WTC11 (cell line): ENCODE data around the gene ZNF326. TPM values are rescaled to one million over a fixed set of nuclear protein-coding genes. Genes with fewer than 3 reads are reported as not detected.

ENCODE experiments used
- ATAC-seq: fragments of 200-7000 bp; cut with Tn5 transposase; 2 replicates; pipeline ENCODE4 v1.10.0; 2021; ENCODE audit warnings: mild to moderate bottlenecking, moderate library complexity
- CTCF ChIA-PET: fragments of 300-600 bp; sonication (Branson Sonifier 250); formaldehyde crosslinking; loops from one replicate; lab custom pipeline; 2021; ENCODE audit warnings: antibody characterized with exemption; lab: Charles Lee
- POLR2A ChIA-PET: fragments of 350-600 bp; sonication (Branson Sonifier 250); formaldehyde crosslinking; loops from one replicate; lab custom pipeline; 2021; ENCODE audit warnings: antibody characterized with exemption; lab: Charles Lee
- DNase-seq: peaks from one replicate; pipeline ENCODE4 v3.0.0; 2021; ENCODE audit warnings: low spot score
- H3K27ac Mint-ChIP-seq: 2 replicates; pipeline ENCODE4 v1.8.0; 2021; ENCODE audit warnings: mixed read lengths
- H3K27me3 Mint-ChIP-seq: 2 replicates; pipeline ENCODE4 v1.8.0; 2021; ENCODE audit warnings: low read depth, mild to moderate bottlenecking, moderate library complexity, mixed read lengths
- H3K36me3 Mint-ChIP-seq: 2 replicates; pipeline ENCODE4 v1.8.0; 2021; ENCODE audit warnings: mixed read lengths
- H3K4me1 Mint-ChIP-seq: 2 replicates; pipeline ENCODE4 v1.8.0; 2022; ENCODE audit warnings: mixed read lengths
- H3K4me3 Mint-ChIP-seq: 2 replicates; pipeline ENCODE4 v1.8.0; 2021; ENCODE audit warnings: mild to moderate bottlenecking, moderate library complexity, mixed read lengths
- H3K9me3 Mint-ChIP-seq: 2 replicates; pipeline ENCODE4 v1.8.0; 2021; ENCODE audit warnings: mixed read lengths
- ATF1 ChIP-seq: sonication (generic); formaldehyde crosslinking; IDR thresholded peaks from 2 replicates; pipeline ENCODE4 v1.8.1; 2023; ENCODE audit warnings: mild to moderate bottlenecking, moderate library complexity, missing genetic modification reagents
- CBFB ChIP-seq: sonication (generic); formaldehyde crosslinking; IDR thresholded peaks from 2 replicates; pipeline ENCODE4 v1.8.1; 2022; ENCODE audit warnings: mild to moderate bottlenecking, low read depth, missing genetic modification reagents
- CREB1 ChIP-seq: sonication (generic); formaldehyde crosslinking; IDR thresholded peaks from 2 replicates; pipeline ENCODE4 v1.8.0; 2023; ENCODE audit warnings: mild to moderate bottlenecking, missing genetic modification reagents
- ELF4 ChIP-seq: sonication (generic); formaldehyde crosslinking; IDR thresholded peaks from 2 replicates; pipeline ENCODE4 v1.8.1; 2022; ENCODE audit warnings: low read depth, mild to moderate bottlenecking, moderate library complexity, missing genetic modification reagents
- EMX1 ChIP-seq: fragments of 250-450 bp; sonication (Bioruptor Pico); IDR thresholded peaks from 2 replicates; pipeline ENCODE4 v1.8.0; 2021; ENCODE audit warnings: mild to moderate bottlenecking
- ESRRA ChIP-seq: sonication (generic); formaldehyde crosslinking; IDR thresholded peaks from 2 replicates; pipeline ENCODE4 v1.8.1; 2022; ENCODE audit warnings: mild to moderate bottlenecking, missing genetic modification reagents, borderline replicate concordance
- GTF2I ChIP-seq: fragments of 250-450 bp; sonication (Bioruptor Pico); conservative IDR thresholded peaks from 2 replicates; pipeline ENCODE4 v1.4.0; 2021; ENCODE audit warnings: mild to moderate bottlenecking
- KAT7 ChIP-seq: sonication (generic); formaldehyde crosslinking; IDR thresholded peaks from 2 replicates; pipeline ENCODE4 v1.8.1; 2023; ENCODE audit warnings: missing genetic modification reagents, mild to moderate bottlenecking, borderline replicate concordance
- MXD4 ChIP-seq: fragments of 250-450 bp; sonication (Bioruptor Pico); IDR thresholded peaks from 2 replicates; pipeline ENCODE4 v1.8.0; 2021; ENCODE audit warnings: mild to moderate bottlenecking, moderate library complexity, borderline replicate concordance
- NR1H2 ChIP-seq: sonication (generic); formaldehyde crosslinking; IDR thresholded peaks from 2 replicates; pipeline ENCODE4 v1.9.0; 2021; ENCODE audit warnings: mild to moderate bottlenecking, moderate library complexity, missing genetic modification reagents
- RORB ChIP-seq: fragments of 250-450 bp; sonication (Bioruptor Pico); IDR thresholded peaks from 2 replicates; pipeline ENCODE4 v1.9.0; 2021; ENCODE audit warnings: mild to moderate bottlenecking
- SOX15 ChIP-seq: fragments of 250-450 bp; sonication (Bioruptor Pico); IDR thresholded peaks from 2 replicates; pipeline ENCODE4 v1.9.0; 2021; ENCODE audit warnings: mild to moderate bottlenecking
- TEAD4 ChIP-seq: sonication (generic); formaldehyde crosslinking; IDR thresholded peaks from 2 replicates; pipeline ENCODE4 v1.8.0; 2022; ENCODE audit warnings: mild to moderate bottlenecking, missing genetic modification reagents
- ZNF317 ChIP-seq: sonication (generic); formaldehyde crosslinking; IDR thresholded peaks from 2 replicates; pipeline ENCODE4 v1.8.1; 2023; ENCODE audit warnings: low read depth, mild to moderate bottlenecking, moderate library complexity, missing genetic modification reagents, borderline replicate concordance
- ZNF423 ChIP-seq: fragments of 250-450 bp; sonication (Bioruptor Pico); IDR thresholded peaks from 2 replicates; pipeline ENCODE4 v2.1.2; 2022; ENCODE audit warnings: mild to moderate bottlenecking, moderate library complexity
- ZNF671 ChIP-seq: fragments of 250-450 bp; sonication (Bioruptor Pico); IDR thresholded peaks from 2 replicates; pipeline ENCODE4 v1.8.0; 2021; ENCODE audit warnings: mild to moderate bottlenecking
- total RNA-seq: library from RNA; stranded (reverse); gene quantifications from 3 replicates; pipeline ENCODE4 v1.2.3, GENCODE V29; 2021
- TF ChIP-seq, protein P1 (sequence below): sonication (generic); formaldehyde crosslinking; IDR thresholded peaks from 2 replicates; pipeline ENCODE4 v1.8.0; 2022; ENCODE audit warnings: mild to moderate bottlenecking, missing genetic modification reagents
- TF ChIP-seq, protein P2 (sequence below): fragments of 250-450 bp; sonication (Bioruptor Pico); IDR thresholded peaks from 2 replicates; pipeline ENCODE4 v1.9.0; 2021; ENCODE audit warnings: mild to moderate bottlenecking
- TF ChIP-seq, protein P3 (sequence below): fragments of 250-450 bp; sonication (Bioruptor Pico); IDR thresholded peaks from 2 replicates; pipeline ENCODE4 v2.1.2; 2022; ENCODE audit warnings: mild to moderate bottlenecking, moderate library complexity
- TF ChIP-seq, protein P4 (sequence below): sonication (generic); formaldehyde crosslinking; IDR thresholded peaks from 2 replicates; pipeline ENCODE4 v1.8.1; 2023; ENCODE audit warnings: mild to moderate bottlenecking, moderate library complexity, missing genetic modification reagents
- TF ChIP-seq, protein P5 (sequence below): sonication (generic); formaldehyde crosslinking; conservative IDR thresholded peaks from 2 replicates; pipeline ENCODE4 v1.8.1; 2022; ENCODE audit warnings: mild to moderate bottlenecking, missing genetic modification reagents
- TF ChIP-seq, protein P6 (sequence below): sonication (generic); formaldehyde crosslinking; IDR thresholded peaks from 2 replicates; pipeline ENCODE4 v1.8.0; 2023; ENCODE audit warnings: missing genetic modification reagents, mild to moderate bottlenecking, borderline replicate concordance
- TF ChIP-seq, protein P7 (sequence below): sonication (generic); formaldehyde crosslinking; IDR thresholded peaks from 2 replicates; pipeline ENCODE4 v1.8.0; 2023; ENCODE audit warnings: mild to moderate bottlenecking, missing genetic modification reagents

The ZNF326 gene
- total RNA-seq, 1 experiment from 2014 or later, result 32.7 TPM

DNA sequence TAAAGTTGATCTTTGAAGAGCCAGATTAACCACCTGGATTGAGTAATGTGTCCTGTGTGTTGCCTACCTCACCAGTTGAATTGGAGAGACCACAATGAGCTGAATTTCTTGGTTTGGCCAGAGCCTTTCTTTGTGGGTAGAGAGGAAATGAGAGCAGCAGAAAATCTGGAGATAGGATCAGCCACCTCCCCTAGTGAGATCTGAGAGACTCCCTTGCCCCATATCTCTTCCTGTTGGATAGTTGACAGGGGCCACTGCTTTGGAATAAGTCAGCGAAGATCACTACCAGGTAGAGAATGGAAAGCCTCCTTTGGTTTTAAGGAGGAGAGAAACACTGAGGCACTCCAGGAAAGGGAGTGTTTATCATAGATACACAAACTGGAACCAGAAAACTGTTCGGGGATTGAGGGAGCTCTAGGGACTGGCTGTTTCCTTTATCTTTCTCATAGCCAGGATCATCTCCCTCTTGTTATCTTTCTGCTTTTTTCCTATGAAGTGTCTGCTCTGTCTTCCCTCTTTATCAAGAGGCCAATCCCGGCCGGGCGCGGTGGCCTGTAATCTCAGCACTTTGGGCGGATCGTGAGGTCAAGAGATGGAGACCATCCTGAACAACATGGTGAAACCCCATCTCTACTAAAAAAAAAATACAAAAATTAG, 21.3 kb upstream of the ZNF326 start:
- DNase-seq (no peak), ATAC-seq (no peak)
- H3K4me3 Mint-ChIP-seq, result no peak overlapping the region
- TF ChIP-seq MXD4 (no peak), EMX1 (CRISPR knock-in tag) (no peak), TEAD4 (CRISPR knock-in tag) (no peak), NR1H2 (CRISPR knock-in tag) (no peak), CREB1 (CRISPR knock-in tag) (no peak), GTF2I (CRISPR knock-in tag) (no peak), ZNF671 (no peak), SOX15 (no peak), KAT7 (CRISPR knock-in tag) (no peak), CBFB (CRISPR knock-in tag) (no peak), ELF4 (CRISPR knock-in tag) (no peak), ZNF423 (CRISPR knock-in tag) (no peak), ATF1 (CRISPR knock-in tag) (no peak)
- TF ChIP-seq, protein P1, sequence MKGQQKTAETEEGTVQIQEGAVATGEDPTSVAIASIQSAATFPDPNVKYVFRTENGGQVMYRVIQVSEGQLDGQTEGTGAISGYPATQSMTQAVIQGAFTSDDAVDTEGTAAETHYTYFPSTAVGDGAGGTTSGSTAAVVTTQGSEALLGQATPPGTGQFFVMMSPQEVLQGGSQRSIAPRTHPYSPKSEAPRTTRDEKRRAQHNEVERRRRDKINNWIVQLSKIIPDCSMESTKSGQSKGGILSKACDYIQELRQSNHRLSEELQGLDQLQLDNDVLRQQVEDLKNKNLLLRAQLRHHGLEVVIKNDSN (CRISPR knock-in tag), result no peak
- TF ChIP-seq, protein P2, sequence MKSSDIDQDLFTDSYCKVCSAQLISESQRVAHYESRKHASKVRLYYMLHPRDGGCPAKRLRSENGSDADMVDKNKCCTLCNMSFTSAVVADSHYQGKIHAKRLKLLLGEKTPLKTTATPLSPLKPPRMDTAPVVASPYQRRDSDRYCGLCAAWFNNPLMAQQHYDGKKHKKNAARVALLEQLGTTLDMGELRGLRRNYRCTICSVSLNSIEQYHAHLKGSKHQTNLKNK (CRISPR knock-in tag), result no peak
- TF ChIP-seq, protein P3, sequence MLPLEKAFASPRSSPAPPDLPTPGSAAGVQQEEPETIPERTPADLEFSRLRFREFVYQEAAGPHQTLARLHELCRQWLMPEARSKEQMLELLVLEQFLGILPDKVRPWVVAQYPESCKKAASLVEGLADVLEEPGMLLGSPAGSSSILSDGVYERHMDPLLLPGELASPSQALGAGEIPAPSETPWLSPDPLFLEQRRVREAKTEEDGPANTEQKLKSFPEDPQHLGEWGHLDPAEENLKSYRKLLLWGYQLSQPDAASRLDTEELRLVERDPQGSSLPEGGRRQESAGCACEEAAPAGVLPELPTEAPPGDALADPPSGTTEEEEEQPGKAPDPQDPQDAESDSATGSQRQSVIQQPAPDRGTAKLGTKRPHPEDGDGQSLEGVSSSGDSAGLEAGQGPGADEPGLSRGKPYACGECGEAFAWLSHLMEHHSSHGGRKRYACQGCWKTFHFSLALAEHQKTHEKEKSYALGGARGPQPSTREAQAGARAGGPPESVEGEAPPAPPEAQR (CRISPR knock-in tag), result no peak
- TF ChIP-seq, protein P4, sequence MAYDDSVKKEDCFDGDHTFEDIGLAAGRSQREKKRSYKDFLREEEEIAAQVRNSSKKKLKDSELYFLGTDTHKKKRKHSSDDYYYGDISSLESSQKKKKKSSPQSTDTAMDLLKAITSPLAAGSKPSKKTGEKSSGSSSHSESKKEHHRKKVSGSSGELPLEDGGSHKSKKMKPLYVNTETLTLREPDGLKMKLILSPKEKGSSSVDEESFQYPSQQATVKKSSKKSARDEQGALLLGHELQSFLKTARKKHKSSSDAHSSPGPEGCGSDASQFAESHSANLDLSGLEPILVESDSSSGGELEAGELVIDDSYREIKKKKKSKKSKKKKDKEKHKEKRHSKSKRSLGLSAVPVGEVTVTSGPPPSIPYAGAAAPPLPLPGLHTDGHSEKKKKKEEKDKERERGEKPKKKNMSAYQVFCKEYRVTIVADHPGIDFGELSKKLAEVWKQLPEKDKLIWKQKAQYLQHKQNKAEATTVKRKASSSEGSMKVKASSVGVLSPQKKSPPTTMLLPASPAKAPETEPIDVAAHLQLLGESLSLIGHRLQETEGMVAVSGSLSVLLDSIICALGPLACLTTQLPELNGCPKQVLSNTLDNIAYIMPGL, result no peak
- CTCF ChIA-PET, result no interaction called here
- H3K4me1 Mint-ChIP-seq, result no peaks in the 10 kb centered on the region
- POLR2A ChIA-PET, result no interaction called here
- no peaks in the 10 kb centered on the region for H3K9me3 Mint-ChIP-seq
- no peaks in the 10 kb centered on the region for H3K36me3 Mint-ChIP-seq
- H3K27me3 Mint-ChIP-seq, result no peaks in the 10 kb centered on the region; the same call in 1 of the 2 replicates
- H3K27ac Mint-ChIP-seq, result no peak overlapping the region

DNA sequence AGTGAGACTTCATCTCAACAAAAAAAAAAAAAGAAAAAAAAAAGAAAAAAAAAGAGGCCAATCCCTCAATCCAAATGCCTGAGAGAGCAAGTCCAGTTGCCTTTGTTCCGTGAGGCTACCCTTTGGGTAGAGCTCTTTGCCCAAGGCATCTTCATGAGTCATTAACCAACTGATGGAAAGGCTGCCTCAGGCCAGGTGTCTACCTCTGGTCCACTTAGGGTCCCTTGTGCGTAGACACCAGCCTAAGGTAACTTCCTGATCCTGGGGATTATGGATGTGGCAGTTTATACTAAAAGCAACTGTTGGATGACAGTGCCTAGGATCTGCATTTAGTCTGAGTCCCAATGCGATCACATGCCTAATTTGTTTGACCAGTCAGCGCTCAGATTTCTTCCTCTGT, 20.7 kb upstream of the ZNF326 start:
- Mint-ChIP-seq H3K4me1 (no peaks in the 10 kb centered on the region), H3K4me3 (no peak overlapping the region), H3K9me3 (no peaks in the 10 kb centered on the region), H3K27ac (no peak overlapping the region)
- CTCF ChIA-PET, result no interaction called here
- ATAC-seq, result no peak
- TF ChIP-seq ELF4 (CRISPR knock-in tag) (no peak), ZNF423 (CRISPR knock-in tag) (no peak), RORB (CRISPR knock-in tag) (no peak), ESRRA (CRISPR knock-in tag) (no peak), ZNF671 (no peak), ZNF317 (CRISPR knock-in tag) (no peak)
- TF ChIP-seq, protein P5, sequence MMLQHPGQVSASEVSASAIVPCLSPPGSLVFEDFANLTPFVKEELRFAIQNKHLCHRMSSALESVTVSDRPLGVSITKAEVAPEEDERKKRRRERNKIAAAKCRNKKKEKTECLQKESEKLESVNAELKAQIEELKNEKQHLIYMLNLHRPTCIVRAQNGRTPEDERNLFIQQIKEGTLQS (CRISPR knock-in tag), result no peak
- TF ChIP-seq, protein P6, sequence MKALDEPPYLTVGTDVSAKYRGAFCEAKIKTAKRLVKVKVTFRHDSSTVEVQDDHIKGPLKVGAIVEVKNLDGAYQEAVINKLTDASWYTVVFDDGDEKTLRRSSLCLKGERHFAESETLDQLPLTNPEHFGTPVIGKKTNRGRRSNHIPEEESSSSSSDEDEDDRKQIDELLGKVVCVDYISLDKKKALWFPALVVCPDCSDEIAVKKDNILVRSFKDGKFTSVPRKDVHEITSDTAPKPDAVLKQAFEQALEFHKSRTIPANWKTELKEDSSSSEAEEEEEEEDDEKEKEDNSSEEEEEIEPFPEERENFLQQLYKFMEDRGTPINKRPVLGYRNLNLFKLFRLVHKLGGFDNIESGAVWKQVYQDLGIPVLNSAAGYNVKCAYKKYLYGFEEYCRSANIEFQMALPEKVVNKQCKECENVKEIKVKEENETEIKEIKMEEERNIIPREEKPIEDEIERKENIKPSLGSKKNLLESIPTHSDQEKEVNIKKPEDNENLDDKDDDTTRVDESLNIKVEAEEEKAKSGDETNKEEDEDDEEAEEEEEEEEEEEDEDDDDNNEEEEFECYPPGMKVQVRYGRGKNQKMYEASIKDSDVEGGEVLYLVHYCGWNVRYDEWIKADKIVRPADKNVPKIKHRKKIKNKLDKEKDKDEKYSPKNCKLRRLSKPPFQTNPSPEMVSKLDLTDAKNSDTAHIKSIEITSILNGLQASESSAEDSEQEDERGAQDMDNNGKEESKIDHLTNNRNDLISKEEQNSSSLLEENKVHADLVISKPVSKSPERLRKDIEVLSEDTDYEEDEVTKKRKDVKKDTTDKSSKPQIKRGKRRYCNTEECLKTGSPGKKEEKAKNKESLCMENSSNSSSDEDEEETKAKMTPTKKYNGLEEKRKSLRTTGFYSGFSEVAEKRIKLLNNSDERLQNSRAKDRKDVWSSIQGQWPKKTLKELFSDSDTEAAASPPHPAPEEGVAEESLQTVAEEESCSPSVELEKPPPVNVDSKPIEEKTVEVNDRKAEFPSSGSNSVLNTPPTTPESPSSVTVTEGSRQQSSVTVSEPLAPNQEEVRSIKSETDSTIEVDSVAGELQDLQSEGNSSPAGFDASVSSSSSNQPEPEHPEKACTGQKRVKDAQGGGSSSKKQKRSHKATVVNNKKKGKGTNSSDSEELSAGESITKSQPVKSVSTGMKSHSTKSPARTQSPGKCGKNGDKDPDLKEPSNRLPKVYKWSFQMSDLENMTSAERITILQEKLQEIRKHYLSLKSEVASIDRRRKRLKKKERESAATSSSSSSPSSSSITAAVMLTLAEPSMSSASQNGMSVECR (CRISPR knock-in tag), result no peak
- TF ChIP-seq, protein P7, sequence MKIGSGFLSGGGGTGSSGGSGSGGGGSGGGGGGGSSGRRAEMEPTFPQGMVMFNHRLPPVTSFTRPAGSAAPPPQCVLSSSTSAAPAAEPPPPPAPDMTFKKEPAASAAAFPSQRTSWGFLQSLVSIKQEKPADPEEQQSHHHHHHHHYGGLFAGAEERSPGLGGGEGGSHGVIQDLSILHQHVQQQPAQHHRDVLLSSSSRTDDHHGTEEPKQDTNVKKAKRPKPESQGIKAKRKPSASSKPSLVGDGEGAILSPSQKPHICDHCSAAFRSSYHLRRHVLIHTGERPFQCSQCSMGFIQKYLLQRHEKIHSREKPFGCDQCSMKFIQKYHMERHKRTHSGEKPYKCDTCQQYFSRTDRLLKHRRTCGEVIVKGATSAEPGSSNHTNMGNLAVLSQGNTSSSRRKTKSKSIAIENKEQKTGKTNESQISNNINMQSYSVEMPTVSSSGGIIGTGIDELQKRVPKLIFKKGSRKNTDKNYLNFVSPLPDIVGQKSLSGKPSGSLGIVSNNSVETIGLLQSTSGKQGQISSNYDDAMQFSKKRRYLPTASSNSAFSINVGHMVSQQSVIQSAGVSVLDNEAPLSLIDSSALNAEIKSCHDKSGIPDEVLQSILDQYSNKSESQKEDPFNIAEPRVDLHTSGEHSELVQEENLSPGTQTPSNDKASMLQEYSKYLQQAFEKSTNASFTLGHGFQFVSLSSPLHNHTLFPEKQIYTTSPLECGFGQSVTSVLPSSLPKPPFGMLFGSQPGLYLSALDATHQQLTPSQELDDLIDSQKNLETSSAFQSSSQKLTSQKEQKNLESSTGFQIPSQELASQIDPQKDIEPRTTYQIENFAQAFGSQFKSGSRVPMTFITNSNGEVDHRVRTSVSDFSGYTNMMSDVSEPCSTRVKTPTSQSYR, result no peak
- TF ChIP-seq, all 79 proteins: peak for 0
- Mint-ChIP-seq H3K27me3 (no peaks in the 10 kb centered on the region; the same call in 1 of the 2 replicates), H3K36me3 (no peaks in the 10 kb centered on the region)
- POLR2A ChIA-PET, result no interaction called here
- no peak for DNase-seq
